Thymus (tissue), 2 donors: Measurements from ENCODE around the gene DNAJC25. TPM values are rescaled to one million over a fixed set of nuclear protein-coding genes. Genes with fewer than 3 reads are reported as not detected.

Experiments used
- polyA plus RNA-seq: library from polyadenylated mRNA; stranded (reverse); fragments of 200-250 nt; gene quantifications from one replicate; pipeline ENCODE4 v1.2.3, GENCODE V29; 2013
- total RNA-seq: library from RNA; stranded (reverse); fragments of 120-200 nt; gene quantifications from one replicate; pipeline ENCODE4 v1.2.4, GENCODE V29; 2013
- donor health status: healthy.

DNAJC25 gene
- total and polyA plus RNA-seq, 2 donors = 3.5 to 8.8 TPM

Other genes with a start within 250 kb of the DNAJC25 start
- 24.2 TPM for gene ECPAS, start 147.0 kb upstream of the DNAJC25 start, total RNA-seq
- 21.3 TPM for gene ECPAS, start 147.0 kb upstream of the DNAJC25 start, polyA plus RNA-seq
- gene ZNF483, start 106.2 kb upstream of the DNAJC25 start, total RNA-seq = 2.6 TPM
- 1.1 TPM for gene ZNF483, start 106.2 kb upstream of the DNAJC25 start, polyA plus RNA-seq
- 8.0 TPM for gene PTGR1, start 31.7 kb upstream of the DNAJC25 start, total RNA-seq
- gene PTGR1, start 31.7 kb upstream of the DNAJC25 start, polyA plus RNA-seq = 16.5 TPM
- 19.5 TPM for gene GNG10, start 30.3 kb downstream of the DNAJC25 start, total RNA-seq
- 68.0 TPM for gene GNG10, start 30.3 kb downstream of the DNAJC25 start, polyA plus RNA-seq
- under 0.01 TPM for gene SHOC1, start 163.6 kb downstream of the DNAJC25 start, total RNA-seq
- 0.14 TPM for gene SHOC1, start 163.6 kb downstream of the DNAJC25 start, polyA plus RNA-seq